Measurements from ENCODE around the gene HOMER1.
A peak's percentile ranks its signal among the peaks of the same experiment; 100 is the strongest.
"Not testable (repeated sequence)": the region's sequence is repeated elsewhere in the genome, so short reads cannot be mapped to it uniquely, and the experiment has no call there.

HOMER1 gene

DNA sequence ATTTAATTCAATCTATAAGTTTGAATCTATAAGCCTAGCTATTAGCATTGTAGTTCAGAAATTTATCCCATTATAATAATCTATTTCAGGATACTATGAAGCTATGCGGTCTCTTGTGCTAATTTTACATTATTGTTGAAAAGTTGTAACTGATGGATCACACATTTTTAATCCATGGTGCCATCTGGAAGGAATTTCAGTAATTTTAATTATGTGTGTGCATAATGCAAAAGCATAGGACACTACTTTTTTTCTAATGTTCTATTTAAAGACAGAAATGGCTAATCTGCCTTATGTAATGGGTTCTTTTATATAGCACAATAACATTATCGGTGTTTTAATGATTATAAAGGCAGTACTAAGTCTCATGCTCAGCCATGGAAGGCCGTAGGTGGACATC, 90.6 kb downstream of the HOMER1 start:
- DNase-seq, result no peak

DNA sequence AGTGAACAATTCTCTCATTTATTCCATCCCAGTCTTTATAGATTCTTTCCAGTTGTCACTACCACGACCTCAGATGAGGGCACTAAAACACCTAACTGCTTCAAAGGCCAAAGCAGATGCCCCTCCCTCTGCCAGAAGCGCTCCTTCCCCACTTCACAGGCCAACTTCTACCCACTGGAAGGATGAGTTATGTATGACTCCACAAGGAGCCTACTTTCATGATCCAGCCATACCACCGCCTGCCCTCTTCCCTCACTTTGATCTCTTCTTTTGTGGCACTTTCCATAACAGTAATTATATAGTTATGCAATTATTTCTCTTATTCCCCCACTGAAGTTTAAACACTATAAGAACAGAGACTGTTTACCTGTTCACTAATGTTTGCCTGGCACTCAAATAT, 93.7 kb downstream of the HOMER1 start:
- DNase-seq, result no peak

DNA sequence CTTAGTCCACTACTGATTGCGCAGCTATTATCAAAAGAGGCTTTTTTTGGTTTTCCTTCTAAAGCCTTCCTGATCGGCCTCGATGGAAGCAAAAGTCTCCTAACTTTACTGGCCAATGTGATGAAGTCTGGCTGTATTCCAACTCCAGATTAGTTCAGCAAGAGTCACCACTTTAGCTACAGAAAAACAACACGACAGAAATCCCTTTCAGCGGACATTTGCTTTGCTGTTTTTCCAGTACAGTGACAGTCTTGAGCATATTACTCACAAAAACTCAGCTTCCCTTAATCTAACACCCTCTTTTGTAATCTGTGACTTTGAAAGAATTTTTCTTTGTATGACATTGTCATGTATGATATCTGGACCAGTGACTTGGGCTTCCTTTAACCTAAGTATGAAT, 95.7 kb downstream of the HOMER1 start:
- DNase-seq, result no peak

DNA sequence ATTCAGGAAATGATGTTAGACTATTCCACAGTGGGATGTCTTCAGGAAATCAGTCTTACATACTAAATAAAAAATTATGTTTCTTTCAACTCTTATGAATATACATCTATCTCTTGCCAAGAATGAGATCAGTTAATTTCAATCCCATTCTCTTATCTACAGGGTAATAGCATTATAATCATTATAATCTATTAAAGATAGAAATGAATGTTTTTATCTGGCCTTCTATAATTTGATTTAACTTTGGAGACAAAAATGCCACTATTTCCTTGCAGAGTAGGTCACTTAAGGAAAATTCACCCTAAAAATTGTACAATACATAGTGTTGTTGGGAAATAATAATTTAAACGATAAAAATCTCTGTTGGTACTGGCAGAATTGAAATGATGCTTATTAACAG, 96.4 kb downstream of the HOMER1 start:
- no peak for DNase-seq

DNA sequence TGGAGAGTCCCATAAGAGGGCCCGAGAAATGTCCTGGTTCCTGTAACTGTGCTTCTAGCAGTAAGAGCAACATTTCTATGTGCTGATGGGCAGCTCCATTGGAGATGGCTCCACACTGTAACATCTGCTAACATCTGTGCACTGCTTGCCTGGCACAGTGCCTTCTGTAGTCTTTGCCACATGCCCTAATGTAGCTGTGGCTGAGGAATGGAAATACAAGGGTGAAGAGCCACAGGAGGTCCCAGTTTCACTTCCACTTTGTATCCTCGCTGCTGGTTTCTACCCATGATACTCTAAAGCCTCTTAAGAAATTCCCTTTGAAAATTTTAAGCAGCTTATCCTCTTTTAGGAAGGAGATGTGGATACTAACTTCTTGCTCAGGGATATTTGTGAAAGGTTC, 97.4 kb downstream of the HOMER1 start:
- peak in 2 of 56 donors; percentile 0 to 2 for DNase-seq

DNA sequence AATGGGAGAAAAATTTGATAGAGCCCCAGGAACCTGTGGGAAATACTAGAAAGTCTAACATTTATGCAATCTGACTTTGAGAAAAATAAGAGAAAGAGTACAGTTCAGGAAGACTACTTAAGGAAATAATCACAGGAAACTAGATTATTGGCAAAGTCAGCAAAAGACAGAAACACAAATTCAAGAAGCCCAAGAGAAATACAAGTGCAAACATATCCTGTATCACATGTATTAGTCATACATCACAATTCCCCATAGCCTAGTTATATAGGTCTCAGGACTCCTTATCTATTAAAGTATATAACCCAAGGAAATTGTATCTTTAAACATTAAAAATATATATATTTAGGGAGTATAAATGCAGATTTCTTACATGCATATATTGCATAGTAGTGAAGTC, 100.8 kb downstream of the HOMER1 start:
- no peak for DNase-seq

DNA sequence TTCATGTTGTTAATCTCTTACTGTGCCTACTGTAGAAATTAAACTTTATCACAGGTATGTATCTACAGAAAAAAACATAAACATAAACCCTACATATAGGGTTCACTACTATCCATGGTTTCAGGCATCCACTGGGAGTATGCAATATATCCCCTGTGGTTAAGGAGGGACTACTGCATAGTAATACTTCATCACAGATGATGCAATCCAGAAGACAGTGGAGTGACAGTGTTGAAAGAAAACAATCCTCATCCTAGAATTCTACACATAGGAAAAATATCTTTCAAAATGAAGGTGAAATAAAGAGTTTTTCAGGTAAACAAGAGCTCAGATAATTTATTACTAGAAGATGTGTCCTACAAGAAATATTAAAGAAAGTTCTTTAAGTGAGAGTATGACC, 105.9 kb downstream of the HOMER1 start:
- no peak for DNase-seq

DNA sequence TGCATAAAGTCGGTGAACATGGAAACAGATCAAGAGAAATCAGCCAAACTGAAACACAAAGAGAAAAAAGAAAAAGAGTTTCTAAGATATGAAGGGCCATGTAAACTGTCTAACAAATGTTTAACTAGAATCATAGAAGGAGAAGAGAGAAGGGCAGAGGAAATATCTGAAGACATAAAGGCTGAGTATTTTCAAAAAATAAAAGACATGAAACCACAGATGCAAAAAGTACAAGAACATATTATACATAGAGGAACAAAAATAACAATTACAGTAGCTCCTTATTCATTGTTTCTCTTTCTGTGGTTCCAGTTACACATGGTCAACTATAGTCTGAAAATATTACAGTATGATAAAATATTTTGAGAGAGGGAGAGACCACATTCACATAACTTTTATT, 106.3 kb downstream of the HOMER1 start:
- DNase-seq, result no peak

DNA sequence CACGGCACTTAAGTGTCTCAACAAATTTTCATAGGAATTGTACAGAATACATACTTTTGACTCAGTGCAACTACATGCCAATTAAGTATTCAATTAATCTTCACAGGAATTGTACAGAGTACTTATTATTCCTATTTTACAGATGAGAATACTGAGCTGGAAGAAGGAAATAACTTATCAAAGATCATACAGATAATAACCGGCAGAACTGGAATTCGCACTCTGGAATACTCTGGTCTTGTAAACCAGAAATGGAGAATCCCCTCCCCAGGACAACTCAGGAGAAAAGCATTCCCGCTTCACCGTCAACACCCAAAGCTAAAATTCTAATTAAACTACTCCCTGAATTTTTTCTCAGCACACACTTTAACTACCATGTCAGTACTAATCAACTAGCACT, 112.7 kb downstream of the HOMER1 start:
- no peak for DNase-seq

DNA sequence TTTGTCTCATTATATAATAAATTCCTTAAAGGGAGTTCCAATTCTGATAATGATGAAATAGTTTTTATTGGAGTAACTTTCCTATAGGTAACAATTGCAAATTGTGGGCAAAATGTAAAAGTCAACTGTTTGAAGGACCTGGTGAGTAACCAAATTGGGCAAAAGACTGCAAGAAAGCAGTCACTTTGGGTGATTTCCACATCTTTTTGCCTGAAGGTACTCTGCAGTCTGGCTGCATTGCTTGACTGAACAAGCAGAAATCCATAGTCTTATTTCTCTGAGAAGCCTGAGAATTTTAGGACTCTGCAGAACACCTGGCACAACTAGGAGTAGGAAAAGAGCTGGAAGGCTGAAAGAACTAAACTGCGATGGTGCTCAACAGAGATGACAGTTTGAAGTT, 114.9 kb downstream of the HOMER1 start:
- no peak for DNase-seq

DNA sequence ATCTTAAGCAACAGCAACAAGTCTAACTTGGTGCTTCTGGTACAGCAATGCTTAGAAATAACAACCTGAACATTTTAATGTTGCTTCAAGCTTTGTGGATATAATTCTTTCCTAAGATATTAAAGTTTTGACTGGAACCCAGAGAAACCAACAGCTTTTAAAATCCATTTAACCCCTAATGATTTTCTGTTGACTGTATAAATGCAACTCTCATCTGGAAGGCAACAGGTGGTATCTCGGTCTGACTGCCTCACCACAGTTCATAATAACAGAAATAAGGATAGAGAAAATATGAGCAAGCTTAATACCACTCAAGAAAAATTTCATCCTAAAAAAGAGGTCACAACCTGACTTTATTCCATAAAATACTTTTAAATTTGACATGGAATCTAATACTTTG, 116.9 kb downstream of the HOMER1 start:
- no peak for DNase-seq

DNA sequence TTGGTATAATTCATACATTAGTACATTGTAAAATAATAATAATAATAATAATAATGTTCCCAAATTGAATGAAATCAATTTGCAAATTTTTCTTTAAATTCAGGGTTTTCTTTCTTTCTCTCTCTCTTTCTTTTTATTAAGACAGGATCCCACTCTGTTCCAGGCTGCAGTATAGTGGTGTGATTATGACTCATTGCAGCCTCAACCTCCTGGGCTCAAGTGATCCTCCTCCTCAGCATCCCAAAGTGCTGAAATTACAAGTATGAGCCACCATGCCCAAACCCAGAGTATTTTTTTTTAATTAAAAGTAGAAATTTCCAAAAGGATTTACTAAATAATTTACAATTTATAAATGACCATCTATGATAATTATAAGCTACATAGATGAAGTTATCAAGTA, 117.7 kb downstream of the HOMER1 start:
- no peak for DNase-seq

DNA sequence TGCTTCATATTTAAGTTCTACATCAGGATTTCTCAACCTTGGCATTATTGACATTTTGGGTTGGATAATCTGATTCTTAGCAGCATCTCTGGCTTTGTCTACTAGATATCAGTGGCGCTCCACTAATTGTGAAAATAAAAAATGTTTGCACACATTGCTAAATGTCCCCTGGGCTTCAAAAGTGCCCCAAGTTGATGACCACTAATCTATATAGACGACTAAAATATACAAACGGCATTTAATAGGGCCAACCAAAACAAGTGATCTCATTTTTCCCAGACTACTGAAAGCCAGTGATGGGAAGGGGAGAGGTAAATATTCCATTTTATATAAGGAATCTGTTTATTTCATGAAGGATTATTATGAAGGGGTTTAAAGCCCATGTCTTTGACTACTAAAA, 118.6 kb downstream of the HOMER1 start:
- DNase-seq, result no peak

DNA sequence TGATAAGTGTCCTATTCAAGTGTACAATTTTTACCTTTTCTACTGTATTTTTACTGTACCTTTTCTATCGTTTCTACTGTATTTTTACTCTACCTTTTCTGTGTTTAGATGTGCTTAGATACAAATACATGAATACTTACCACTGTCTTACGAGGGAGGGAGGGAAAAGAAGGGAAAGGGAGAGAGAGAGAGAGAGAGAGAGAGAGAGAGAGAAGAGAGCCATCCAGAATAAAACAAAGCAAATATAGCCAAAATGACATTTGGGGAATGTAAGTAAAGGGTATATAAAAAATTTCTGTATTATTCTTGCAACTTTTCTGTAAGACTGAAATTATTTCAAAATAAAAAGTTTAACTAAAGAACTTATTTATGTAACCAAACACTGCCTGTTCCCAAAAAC, 121.2 kb downstream of the HOMER1 start:
- no peak for DNase-seq

DNA sequence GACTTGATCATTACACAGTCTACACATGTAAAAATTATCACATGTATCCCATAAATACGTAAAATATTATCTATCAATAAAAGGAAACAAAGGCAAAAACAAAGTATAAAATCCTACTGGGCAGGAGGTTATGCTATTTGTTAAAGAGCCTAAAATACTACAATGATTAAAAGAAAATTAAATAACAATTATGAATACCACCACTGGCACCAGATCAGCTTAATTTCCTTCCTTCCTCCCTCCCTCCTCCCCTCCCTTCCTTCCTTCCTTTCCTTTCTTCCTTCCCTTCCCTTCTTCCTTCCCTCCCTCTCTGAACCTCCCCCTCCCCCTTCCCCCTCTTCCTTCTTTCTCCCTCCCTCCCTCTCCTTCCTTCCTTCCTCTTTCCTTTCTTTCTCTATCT, 127.3 kb downstream of the HOMER1 start:
- DNase-seq, result no peak

DNA sequence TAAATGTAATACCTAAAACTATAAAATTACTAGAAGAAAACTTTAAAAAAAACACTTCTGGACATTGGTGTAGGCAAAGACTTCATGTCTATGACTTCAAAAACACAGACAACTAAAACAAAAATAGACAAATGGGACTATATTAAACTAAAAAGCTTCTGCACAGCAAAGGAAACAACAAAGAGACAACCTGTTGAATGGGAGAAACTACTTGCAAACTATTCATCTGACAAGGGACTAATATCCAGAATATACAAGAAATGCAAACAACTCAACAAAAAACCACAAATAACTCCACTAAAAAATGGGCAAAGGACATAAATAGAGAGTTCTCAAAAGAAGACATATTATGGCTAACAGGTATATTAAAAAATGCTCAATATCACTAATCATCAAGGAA, 128.8 kb downstream of the HOMER1 start:
- DNase-seq, result not testable (repeated sequence)

DNA sequence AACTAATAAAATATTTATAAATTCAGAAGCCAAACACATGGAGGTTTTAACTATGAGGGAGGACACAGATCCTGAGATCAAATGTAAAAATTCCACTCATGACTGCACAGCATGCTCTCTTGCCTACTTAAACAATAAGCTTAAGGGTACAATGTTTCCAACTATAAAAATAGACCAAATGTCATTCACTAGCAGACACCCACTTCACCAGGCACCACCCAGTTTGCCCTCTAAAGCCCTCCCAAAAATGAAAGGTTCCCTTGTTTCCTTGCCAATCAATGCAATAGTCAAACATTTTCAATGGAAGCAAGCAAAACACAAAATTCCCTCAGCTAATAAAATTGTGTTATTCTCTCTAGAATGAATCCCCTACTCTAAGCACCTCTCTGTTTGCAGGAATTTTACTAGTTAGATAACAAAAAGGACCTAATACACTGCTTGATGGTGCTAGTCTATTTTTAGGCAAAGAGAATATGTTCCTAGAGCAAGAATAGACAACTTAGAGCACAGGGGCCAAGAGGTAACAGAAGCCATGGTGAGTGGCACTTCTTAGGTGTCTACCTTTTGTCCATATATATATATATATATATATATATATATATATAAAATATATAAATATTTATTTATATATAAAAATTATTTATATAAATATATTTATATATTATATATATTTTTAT, 135.3 kb downstream of the HOMER1 start:
- DNase-seq, result no peak

DNA sequence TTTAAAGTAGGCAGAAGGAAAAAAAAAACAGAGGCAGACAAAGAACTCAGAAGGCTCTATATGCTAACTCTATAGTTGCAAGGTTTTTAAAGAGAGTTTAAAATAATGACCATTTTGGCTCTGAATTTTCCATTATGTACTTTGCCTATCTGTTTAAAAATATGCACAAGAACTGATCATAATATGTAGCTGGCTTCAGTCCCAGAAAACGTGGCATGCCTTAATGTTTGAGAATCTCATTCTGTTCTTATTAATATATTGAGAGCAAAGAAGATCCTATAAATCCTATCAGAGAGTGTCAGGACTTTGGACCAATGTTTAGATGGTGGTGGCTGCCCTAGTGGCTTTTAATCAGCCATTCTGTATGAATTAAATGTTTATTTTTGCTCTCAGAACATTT, 156.5 kb downstream of the HOMER1 start:
- DNase-seq, result peak in 1 of 56 donors; percentile 4

DNA sequence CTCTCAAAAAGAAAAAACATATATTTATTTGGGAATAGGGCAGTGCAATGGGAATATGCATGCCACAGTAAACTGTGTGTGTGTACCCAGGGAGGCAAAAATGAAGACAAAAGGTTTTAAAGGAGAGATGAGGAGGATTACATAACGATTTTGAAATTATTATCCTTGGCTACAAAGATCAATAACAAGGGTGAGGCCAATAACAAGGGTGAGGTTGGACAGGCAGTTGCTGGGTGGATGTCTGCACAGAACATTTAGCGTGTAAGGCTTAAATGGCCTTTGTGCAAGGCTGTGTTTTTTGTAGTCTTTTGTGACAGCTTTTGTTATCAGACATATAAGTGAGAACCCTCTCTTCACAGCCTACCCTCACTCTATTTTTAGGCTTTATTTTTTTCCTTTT, 164.1 kb downstream of the HOMER1 start:
- DNase-seq, result no peak

DNA sequence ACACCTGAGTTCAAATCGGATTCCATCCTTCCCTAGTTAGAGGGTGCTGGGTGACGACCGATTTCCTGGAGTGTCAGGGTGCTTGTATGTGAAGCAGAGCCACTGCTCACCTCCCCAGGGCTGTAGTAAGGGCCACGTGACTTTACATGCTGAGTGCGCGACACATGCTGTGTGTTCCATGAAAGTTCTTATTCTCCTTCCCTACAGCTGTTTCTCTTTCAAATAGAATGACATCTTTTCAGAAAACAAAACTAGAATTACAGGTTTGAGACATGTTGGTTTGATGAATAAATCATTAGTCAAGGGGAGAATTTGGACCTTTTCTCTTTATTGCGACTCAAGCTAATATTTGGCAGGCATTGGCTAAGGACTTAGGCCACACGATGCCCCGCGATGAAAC, 164.9 kb downstream of the HOMER1 start:
- DNase-seq, result no peak

DNA sequence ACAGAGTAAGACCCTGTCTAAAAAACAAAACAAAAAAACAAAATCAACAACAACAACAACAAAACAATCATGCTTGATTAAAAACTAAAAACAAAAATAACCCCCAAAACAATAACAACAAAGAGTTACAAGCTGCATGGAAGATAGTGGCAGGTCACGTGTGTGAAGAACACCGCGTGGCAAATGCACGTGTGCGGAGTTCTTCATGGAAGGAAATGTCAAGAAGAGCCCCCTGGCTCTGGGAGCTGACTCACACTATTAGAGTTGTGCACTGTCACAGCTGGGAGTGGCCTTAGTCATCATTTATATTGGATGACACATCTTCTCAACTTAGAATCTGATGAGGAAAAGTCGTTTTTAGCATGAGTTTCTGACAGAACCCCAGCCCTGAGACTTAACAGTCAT, 167.5 kb downstream of the HOMER1 start:
- DNase-seq, result no peak

DNA sequence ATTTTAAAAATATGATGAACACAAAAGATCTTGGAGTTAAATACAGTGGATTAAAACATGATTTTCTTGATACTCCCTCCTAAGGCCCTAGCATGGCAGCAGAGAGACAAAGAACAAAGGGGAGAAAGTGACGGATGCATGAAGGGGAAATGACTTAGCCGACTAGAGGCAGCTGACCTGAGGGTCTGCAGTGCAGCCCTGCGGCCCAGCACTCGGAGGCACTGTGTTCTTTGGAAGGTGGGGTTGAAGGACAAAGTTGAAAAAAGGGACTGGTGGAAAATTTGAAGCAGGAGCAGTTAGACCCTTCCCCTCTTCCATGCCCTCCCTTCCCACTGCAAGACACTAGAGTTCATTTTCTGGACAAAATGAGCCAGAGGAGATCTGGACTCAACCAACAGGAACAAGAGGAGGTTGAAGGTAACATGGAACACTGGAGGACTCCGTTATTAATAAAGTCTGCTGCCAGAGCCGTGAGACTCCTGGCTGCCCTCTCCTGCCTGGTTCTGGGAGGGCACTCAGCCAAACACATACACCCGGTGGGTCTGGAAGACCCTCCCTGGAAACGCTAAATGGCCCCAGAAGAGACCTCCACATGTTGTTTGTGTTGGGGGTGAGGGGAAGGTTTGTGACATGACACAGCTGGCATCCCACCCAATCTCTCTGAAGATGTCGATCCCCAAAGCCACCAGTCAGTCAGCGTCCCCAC, 179.9 kb downstream of the HOMER1 start:
- no peak for DNase-seq

DNA sequence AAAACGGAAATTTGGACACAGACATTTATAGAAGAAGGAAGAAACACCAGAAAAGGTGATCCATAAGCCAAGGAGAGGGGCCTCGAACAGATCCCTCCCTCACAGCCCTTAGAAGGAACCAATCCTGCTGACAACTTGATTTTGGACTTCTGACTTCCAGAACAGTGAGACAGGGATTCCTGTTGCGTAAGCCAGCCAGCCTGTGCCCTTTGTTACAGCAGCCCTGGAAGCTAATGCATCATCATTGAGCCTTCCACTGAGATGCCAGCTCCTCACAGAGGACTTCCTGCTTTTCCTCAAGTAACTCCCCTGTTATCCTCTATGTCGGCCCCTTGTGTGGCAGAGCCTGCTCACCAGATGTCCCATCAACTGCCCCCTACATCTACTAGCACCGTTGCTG, 183.9 kb downstream of the HOMER1 start:
- no peak for DNase-seq

DNA sequence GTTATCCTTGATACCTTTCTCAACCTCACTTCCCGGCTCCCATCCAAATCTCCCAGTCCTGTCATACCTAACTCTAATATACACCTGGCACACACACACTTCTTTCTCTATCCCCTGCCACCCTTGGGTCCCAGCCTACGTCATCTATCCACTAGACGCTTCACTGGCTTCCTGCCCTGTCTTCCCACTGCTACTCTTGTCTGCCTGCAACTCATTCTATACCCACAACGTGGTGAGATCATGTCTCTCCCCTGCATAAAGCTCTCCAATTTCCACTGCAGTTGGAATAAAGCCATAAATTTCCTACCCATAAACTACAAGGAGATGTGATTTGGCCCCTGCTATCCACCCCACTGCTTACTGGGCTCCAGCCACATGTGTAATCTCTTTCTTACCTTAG, 184.5 kb downstream of the HOMER1 start:
- no peak for DNase-seq

Data from amygdala (tissue), 56 donors.